Endodermal cell (in vitro differentiated cells): ENCODE data around the gene FBXO17. TPM values are rescaled to one million over a fixed set of nuclear protein-coding genes. Genes with fewer than 3 reads are reported as not detected.

Source experiments
- DNase-seq: peaks from one replicate; pipeline ENCODE4 v3.0.0-alpha.2; 2017
- H3K27ac ChIP-seq: 2 replicates; pipeline ENCODE4 v1.5.1; 2013; ENCODE audit warnings: mild to moderate bottlenecking, low read depth, low read length, moderate library complexity
- H3K27me3 ChIP-seq: 2 replicates; pipeline ENCODE4 v1.6.1; 2013; ENCODE audit warnings: mild to moderate bottlenecking, low read length, moderate library complexity; ENCODE audit not compliant: insufficient read depth, control insufficient read depth, poor library complexity, severe bottlenecking
- H3K36me3 ChIP-seq: 2 replicates; pipeline ENCODE4 v1.7.0; 2013; ENCODE audit warnings: mild to moderate bottlenecking, low read length, moderate library complexity; ENCODE audit not compliant: control insufficient read depth, insufficient read depth
- H3K4me1 ChIP-seq: one replicate; pipeline ENCODE4 v1.7.0; 2013; ENCODE audit warnings: low read length; ENCODE audit not compliant: control insufficient read depth, insufficient read depth
- H3K4me3 ChIP-seq: 2 replicates; pipeline ENCODE4 v1.5.1; 2013; ENCODE audit warnings: mild to moderate bottlenecking, low read length, moderate library complexity
- H3K9ac ChIP-seq: 2 replicates; pipeline ENCODE4 v1.6.1; 2013; ENCODE audit warnings: mild to moderate bottlenecking, low read length, moderate library complexity; ENCODE audit not compliant: poor library complexity, severe bottlenecking; ENCODE audit errors: extremely low read depth
- H3K9me3 ChIP-seq: 2 replicates; pipeline ENCODE4 v1.6.1; 2013; ENCODE audit warnings: mild to moderate bottlenecking, low read length, moderate library complexity; ENCODE audit not compliant: control insufficient read depth
- H3K27ac Mint-ChIP-seq: 2 replicates; pipeline ENCODE4 v1.8.0; 2020; ENCODE audit warnings: mixed read lengths
- H3K27me3 Mint-ChIP-seq: 2 replicates; pipeline ENCODE4 v1.8.0; 2021; ENCODE audit warnings: mild to moderate bottlenecking, mixed read lengths; ENCODE audit not compliant: insufficient read depth
- H3K36me3 Mint-ChIP-seq: 2 replicates; pipeline ENCODE4 v1.8.0; 2020; ENCODE audit warnings: low read depth, mixed read lengths
- H3K4me1 Mint-ChIP-seq: 2 replicates; pipeline ENCODE4 v1.8.0; 2020; ENCODE audit warnings: mixed read lengths
- H3K4me3 Mint-ChIP-seq: 2 replicates; pipeline ENCODE4 v1.8.0; 2020; ENCODE audit warnings: mild to moderate bottlenecking, moderate library complexity, mixed read lengths
- H3K9me3 Mint-ChIP-seq: 2 replicates; pipeline ENCODE4 v1.8.0; 2020; ENCODE audit warnings: mild to moderate bottlenecking, mixed read lengths
- CTCF ChIP-seq: fragments of 200-600 bp; sonication (generic); conservative IDR thresholded peaks from 2 replicates; pipeline ENCODE4 v1.5.0; 2021; ENCODE audit warnings: antibody characterized with exemption, mild to moderate bottlenecking
- WGBS, 2 experiments: methylation state at CpG; one replicate each; pipeline versions ENCODE4 v1.1.5 to v1.1.7; 2013; ENCODE audit warnings: missing lambda C conversion rate in 2 of 2, mixed read lengths in 1 of 2; ENCODE audit not compliant: insufficient coverage in 1 of 2, insufficient read length in 1 of 2; 5-methylcytosine and 5-hydroxymethylcytosine counted together
- total RNA-seq, 2 donors: library from RNA; stranded (reverse); fragmentation: NEBNext Ultra II Directional in 1 of 2; extraction: Animal tissue kit (Norgen Biotek cat#: 25700) in 1 of 2; gene quantifications; 2 replicates in 1 of 2; 3 replicates in 1 of 2; pipeline ENCODE4 v1.2.1, GENCODE V29; 2021

The FBXO17 gene
- total RNA-seq, 2 donors from 2014 or later: 21.2 to 40.3 TPM

DNA sequence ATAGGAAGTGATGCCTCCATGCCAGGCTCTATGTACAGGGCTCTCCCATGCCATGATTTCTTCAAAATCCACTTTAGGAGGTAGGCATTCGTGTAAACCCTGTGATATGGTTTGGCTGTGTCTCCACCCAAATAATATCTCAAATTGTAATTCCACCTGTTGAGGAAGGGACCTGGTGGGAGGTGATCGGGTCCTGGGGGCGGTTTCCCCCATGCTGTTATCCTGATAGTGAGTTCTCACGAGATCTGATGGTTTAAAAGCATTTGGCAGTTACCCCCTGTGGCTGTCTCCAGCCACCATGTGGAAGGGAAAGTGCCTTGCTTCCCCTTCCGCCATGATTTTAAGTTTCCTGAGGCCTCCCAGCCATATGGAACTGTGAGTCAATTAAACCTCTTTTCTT lies 53.1 kb downstream of the FBXO17 start:
- no peaks in the 10 kb centered on the region for H3K27me3 Mint-ChIP-seq
- Histone ChIP-seq H3K9me3 (no peaks in the 10 kb centered on the region), H3K27me3 (no peaks in the 10 kb centered on the region), H3K4me3 (no peak overlapping the region), H3K27ac (no peak overlapping the region), H3K4me1 (no peaks in the 10 kb centered on the region), H3K9ac (no peak overlapping the region), H3K36me3 (peaks cover 32% of the 10 kb centered on the region)
- WGBS, 2 experiments: 88 to 98% methylated on average over 4 to 5 of the region's 5 CpGs
- peaks cover 35% of the 10 kb centered on the region for H3K36me3 Mint-ChIP-seq
- DNase-seq: no peak
- H3K27ac Mint-ChIP-seq: no peak overlapping the region
- H3K4me3 Mint-ChIP-seq: no peak overlapping the region
- no peak for TF ChIP-seq CTCF
- H3K4me1 Mint-ChIP-seq: no peaks in the 10 kb centered on the region
- H3K9me3 Mint-ChIP-seq: peaks cover 1% of the 10 kb centered on the region

DNA sequence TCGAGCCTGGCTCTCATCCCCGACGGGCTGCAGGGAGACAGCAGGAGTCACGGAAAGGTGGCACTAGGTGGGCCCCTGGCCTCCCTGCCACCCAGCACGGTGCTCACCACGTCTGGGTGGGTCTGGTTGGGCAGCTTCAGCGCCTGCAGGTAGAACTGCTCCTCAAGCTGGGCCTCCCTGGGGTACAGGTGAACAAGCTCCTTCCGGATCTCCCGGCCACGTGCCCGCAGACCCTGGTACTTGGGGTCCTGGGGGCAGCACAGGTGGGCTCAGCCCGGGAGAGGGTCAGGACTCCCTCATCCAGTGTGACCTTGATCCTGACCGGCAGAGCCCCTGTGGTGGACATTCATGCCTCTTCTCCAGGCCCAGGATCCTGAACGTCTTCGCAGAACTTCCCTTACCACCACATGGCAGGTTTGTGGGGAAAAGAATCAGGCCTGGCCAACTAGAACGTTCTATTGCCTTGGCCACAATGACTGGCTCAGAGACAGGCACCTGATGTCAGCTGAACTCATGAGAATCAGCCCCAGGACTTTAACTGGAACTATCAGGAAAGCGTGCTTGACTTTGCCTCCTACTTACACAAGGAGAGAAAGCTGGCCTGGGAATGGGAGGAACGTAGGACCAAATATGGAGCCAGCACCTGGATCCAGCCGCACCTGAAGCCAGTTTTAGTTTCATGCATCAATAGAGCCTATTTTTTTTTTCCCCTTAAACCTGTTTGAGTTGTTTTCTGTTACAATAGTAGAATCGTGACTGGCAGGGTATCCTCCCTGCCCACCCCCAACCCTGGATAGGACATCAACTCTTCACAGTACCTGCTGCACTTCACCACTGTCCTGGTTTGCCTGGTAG lies 53.9 kb downstream of the FBXO17 start:
- Histone ChIP-seq H3K4me1 (no peaks in the 10 kb centered on the region), H3K27ac (no peak overlapping the region), H3K36me3 (peaks cover 37% of the 10 kb centered on the region), H3K4me3 (no peak overlapping the region), H3K9me3 (no peaks in the 10 kb centered on the region), H3K27me3 (no peaks in the 10 kb centered on the region), H3K9ac (no peak overlapping the region)
- no peak for TF ChIP-seq CTCF
- no peak overlapping the region for H3K4me3 Mint-ChIP-seq
- H3K27me3 Mint-ChIP-seq: no peaks in the 10 kb centered on the region
- no peaks in the 10 kb centered on the region for H3K4me1 Mint-ChIP-seq
- no peak overlapping the region for H3K27ac Mint-ChIP-seq
- peaks cover 1% of the 10 kb centered on the region for H3K9me3 Mint-ChIP-seq
- H3K36me3 Mint-ChIP-seq: peaks cover 35% of the 10 kb centered on the region
- DNase-seq: peak; percentile 13
- WGBS, 2 experiments: 90 to 93% methylated on average over 12 to 20 of the region's 20 CpGs

- no peaks in the 10 kb centered on the region for H3K9me3 ChIP-seq
- Mint-ChIP-seq H3K4me1 (no peaks in the 10 kb centered on the region), H3K27me3 (no peaks in the 10 kb centered on the region), H3K9me3 (peaks cover 1% of the 10 kb centered on the region), H3K4me3 (no peak overlapping the region), H3K27ac (no peak overlapping the region), H3K36me3 (peaks cover 39% of the 10 kb centered on the region)
- no peak overlapping the region for H3K9ac ChIP-seq
- H3K4me3 ChIP-seq: no peak overlapping the region
- no peaks in the 10 kb centered on the region for H3K4me1 ChIP-seq
- no peak overlapping the region for H3K27ac ChIP-seq
- peak; percentile 52 for DNase-seq
- H3K27me3 ChIP-seq: no peaks in the 10 kb centered on the region
- 82 to 83% methylated on average over 2 to 14 of the region's 14 CpGs for WGBS, 2 experiments
- no peak for TF ChIP-seq CTCF
- peaks cover 37% of the 10 kb centered on the region for H3K36me3 ChIP-seq
Measured at GRCh38 chr19:38920602-38921419, 54.7 kb downstream of the FBXO17 start.
